HEK293 (cell line): ENCODE results near the gene HP1BP3.

Experiments used
- EGR2 ChIP-seq: fragments of 450-650 bp; formaldehyde crosslinking; IDR thresholded peaks from 2 replicates; pipeline ENCODE4 v1.5.1; 2016; ENCODE audit warnings: low read depth, missing biosample characterization, missing genetic modification characterization
- GLIS2 ChIP-seq: fragments of 450-650 bp; formaldehyde crosslinking; IDR thresholded peaks from 2 replicates; pipeline ENCODE4 v1.5.1; 2016; ENCODE audit warnings: missing biosample characterization, missing genetic modification characterization
- KLF7 ChIP-seq: fragments of 450-650 bp; formaldehyde crosslinking; IDR thresholded peaks from 2 replicates; pipeline ENCODE4 v1.5.1; 2016; ENCODE audit warnings: missing biosample characterization, missing genetic modification characterization, borderline replicate concordance
- KLF8 ChIP-seq: fragments of 450-650 bp; formaldehyde crosslinking; IDR thresholded peaks from 2 replicates; pipeline ENCODE4 v1.5.1; 2016; ENCODE audit warnings: missing biosample characterization, missing genetic modification characterization
- KLF9 ChIP-seq: fragments of 450-650 bp; formaldehyde crosslinking; IDR thresholded peaks from 2 replicates; pipeline ENCODE4 v1.5.1; 2016; ENCODE audit warnings: missing biosample characterization, missing genetic modification characterization, low read depth
- OSR2 ChIP-seq: fragments of 450-650 bp; formaldehyde crosslinking; IDR thresholded peaks from 2 replicates; pipeline ENCODE4 v1.5.1; 2016; ENCODE audit warnings: missing biosample characterization, missing genetic modification characterization
- SP2 ChIP-seq: fragments of 450-650 bp; formaldehyde crosslinking; IDR thresholded peaks from 2 replicates; pipeline ENCODE4 v1.5.1; 2016; ENCODE audit warnings: missing biosample characterization, missing genetic modification characterization
- SP3 ChIP-seq: fragments of 450-650 bp; formaldehyde crosslinking; IDR thresholded peaks from 2 replicates; pipeline ENCODE4 v1.5.1; 2016; ENCODE audit warnings: missing biosample characterization, missing genetic modification characterization
- SP7 ChIP-seq: fragments of 450-650 bp; formaldehyde crosslinking; IDR thresholded peaks from 2 replicates; pipeline ENCODE4 v1.5.1; 2016; ENCODE audit warnings: missing biosample characterization, missing genetic modification characterization
- WT1 ChIP-seq: fragments of 450-650 bp; formaldehyde crosslinking; IDR thresholded peaks from 2 replicates; pipeline ENCODE4 v1.5.1; 2016; ENCODE audit warnings: missing biosample characterization, missing genetic modification characterization
- YY2 ChIP-seq: fragments of 450-650 bp; formaldehyde crosslinking; IDR thresholded peaks from 2 replicates; pipeline ENCODE4 v1.5.1; 2016; ENCODE audit warnings: missing biosample characterization, missing genetic modification characterization
- ZBTB7A ChIP-seq: fragments of 450-650 bp; formaldehyde crosslinking; IDR thresholded peaks from 2 replicates; pipeline ENCODE4 v1.5.1; 2016; ENCODE audit warnings: low read depth, missing biosample characterization, missing genetic modification characterization
- ZBTB8A ChIP-seq: fragments of 450-650 bp; formaldehyde crosslinking; IDR thresholded peaks from 2 replicates; pipeline ENCODE4 v1.5.1; 2016; ENCODE audit warnings: missing biosample characterization, missing genetic modification characterization
- ZFHX2 ChIP-seq: fragments of 450-650 bp; formaldehyde crosslinking; conservative IDR thresholded peaks from 2 replicates; pipeline ENCODE4 v1.5.1; 2016; ENCODE audit warnings: missing biosample characterization, missing genetic modification characterization
- ZFP37 ChIP-seq: fragments of 450-650 bp; formaldehyde crosslinking; IDR thresholded peaks from 2 replicates; pipeline ENCODE4 v1.5.1; 2016; ENCODE audit warnings: missing biosample characterization, missing genetic modification characterization
- ZNF138 ChIP-seq: fragments of 450-650 bp; formaldehyde crosslinking; IDR thresholded peaks from 2 replicates; pipeline ENCODE4 v1.5.1; 2016; ENCODE audit warnings: missing biosample characterization, missing genetic modification characterization, borderline replicate concordance
- ZNF146 ChIP-seq: fragments of 450-650 bp; formaldehyde crosslinking; IDR thresholded peaks from 2 replicates; pipeline ENCODE4 v1.5.1; 2016; ENCODE audit warnings: missing biosample characterization, missing genetic modification characterization
- ZNF391 ChIP-seq: fragments of 450-650 bp; formaldehyde crosslinking; IDR thresholded peaks from 2 replicates; pipeline ENCODE4 v1.5.1; 2016; ENCODE audit warnings: low read depth, missing biosample characterization, missing genetic modification characterization, borderline replicate concordance
- ZNF501 ChIP-seq: fragments of 450-650 bp; formaldehyde crosslinking; IDR thresholded peaks from 2 replicates; pipeline ENCODE4 v1.5.1; 2016; ENCODE audit warnings: missing biosample characterization, missing genetic modification characterization
- ZNF549 ChIP-seq: fragments of 450-650 bp; IDR thresholded peaks from 2 replicates; pipeline ENCODE4 v1.5.1; 2018; ENCODE audit warnings: missing biosample characterization, missing genetic modification characterization, mild to moderate bottlenecking, inconsistent platforms, moderate library complexity
- ZNF610 ChIP-seq: fragments of 450-650 bp; formaldehyde crosslinking; IDR thresholded peaks from 2 replicates; pipeline ENCODE4 v1.5.1; 2016; ENCODE audit warnings: missing biosample characterization, missing genetic modification characterization, borderline replicate concordance
- ZNF623 ChIP-seq: fragments of 450-650 bp; formaldehyde crosslinking; IDR thresholded peaks from 2 replicates; pipeline ENCODE4 v1.5.1; 2016; ENCODE audit warnings: missing biosample characterization, missing genetic modification characterization
- ZNF629 ChIP-seq: fragments of 450-650 bp; formaldehyde crosslinking; IDR thresholded peaks from 2 replicates; pipeline ENCODE4 v1.5.1; 2017; ENCODE audit warnings: missing biosample characterization, missing genetic modification characterization
- ZNF776 ChIP-seq: fragments of 450-650 bp; formaldehyde crosslinking; IDR thresholded peaks from 2 replicates; pipeline ENCODE4 v1.5.0; 2017; ENCODE audit warnings: missing biosample characterization, missing genetic modification characterization, borderline replicate concordance
- ZSCAN16 ChIP-seq: fragments of 450-650 bp; formaldehyde crosslinking; IDR thresholded peaks from 2 replicates; pipeline ENCODE4 v1.5.1; 2016; ENCODE audit warnings: missing biosample characterization, missing genetic modification characterization
- ZSCAN30 ChIP-seq: fragments of 450-650 bp; IDR thresholded peaks from 2 replicates; pipeline ENCODE4 v1.5.1; 2018; ENCODE audit warnings: missing biosample characterization, mild to moderate bottlenecking, missing genetic modification characterization, moderate library complexity
- ZXDB ChIP-seq: fragments of 450-650 bp; formaldehyde crosslinking; IDR thresholded peaks from 2 replicates; pipeline ENCODE4 v1.5.1; 2016; ENCODE audit warnings: missing biosample characterization, missing genetic modification characterization
- TF ChIP-seq, protein P1 (sequence below): fragments of 450-650 bp; formaldehyde crosslinking; IDR thresholded peaks from 2 replicates; pipeline ENCODE4 v1.5.1; 2016; ENCODE audit warnings: missing biosample characterization, missing genetic modification characterization
- TF ChIP-seq, protein P2 (sequence below): fragments of 450-650 bp; formaldehyde crosslinking; IDR thresholded peaks from 2 replicates; pipeline ENCODE4 v1.5.0; 2017; ENCODE audit warnings: missing biosample characterization, missing genetic modification characterization, borderline replicate concordance
- TF ChIP-seq, protein P3 (sequence below): fragments of 450-650 bp; formaldehyde crosslinking; IDR thresholded peaks from 2 replicates; pipeline ENCODE4 v1.5.1; 2016; ENCODE audit warnings: missing biosample characterization, missing genetic modification characterization
- TF ChIP-seq, protein P4 (sequence below): fragments of 450-650 bp; formaldehyde crosslinking; IDR thresholded peaks from 2 replicates; pipeline ENCODE4 v1.5.1; 2016; ENCODE audit warnings: missing biosample characterization, missing genetic modification characterization

Gene HP1BP3

DNA sequence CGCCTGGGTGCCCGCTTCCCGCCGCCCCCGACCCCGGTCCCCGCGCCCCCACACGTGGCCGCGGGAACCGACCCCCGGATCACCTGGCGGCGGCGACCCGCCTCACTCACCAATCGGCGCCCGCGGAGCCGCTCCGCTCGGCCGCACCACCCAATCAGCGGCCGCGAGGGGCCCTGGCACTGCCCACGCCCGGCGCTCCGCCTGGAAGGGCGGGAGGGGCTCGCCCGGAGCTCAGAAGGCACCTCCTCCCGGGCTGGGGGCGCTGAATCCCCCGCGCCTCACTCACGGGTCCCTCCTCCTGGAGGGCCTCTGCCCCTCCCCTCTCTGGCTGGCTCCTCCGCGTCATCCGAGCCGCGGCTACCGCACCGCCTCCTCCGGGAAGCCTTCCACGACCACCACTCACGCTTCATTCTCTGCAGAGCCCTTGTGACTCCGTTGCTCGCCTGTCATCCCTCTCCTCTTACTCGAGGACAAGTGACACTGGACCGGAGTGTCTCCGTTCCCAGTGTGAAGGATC is 55.0 kb downstream of the HP1BP3 start (continued):
- TF ChIP-seq, protein P1, sequence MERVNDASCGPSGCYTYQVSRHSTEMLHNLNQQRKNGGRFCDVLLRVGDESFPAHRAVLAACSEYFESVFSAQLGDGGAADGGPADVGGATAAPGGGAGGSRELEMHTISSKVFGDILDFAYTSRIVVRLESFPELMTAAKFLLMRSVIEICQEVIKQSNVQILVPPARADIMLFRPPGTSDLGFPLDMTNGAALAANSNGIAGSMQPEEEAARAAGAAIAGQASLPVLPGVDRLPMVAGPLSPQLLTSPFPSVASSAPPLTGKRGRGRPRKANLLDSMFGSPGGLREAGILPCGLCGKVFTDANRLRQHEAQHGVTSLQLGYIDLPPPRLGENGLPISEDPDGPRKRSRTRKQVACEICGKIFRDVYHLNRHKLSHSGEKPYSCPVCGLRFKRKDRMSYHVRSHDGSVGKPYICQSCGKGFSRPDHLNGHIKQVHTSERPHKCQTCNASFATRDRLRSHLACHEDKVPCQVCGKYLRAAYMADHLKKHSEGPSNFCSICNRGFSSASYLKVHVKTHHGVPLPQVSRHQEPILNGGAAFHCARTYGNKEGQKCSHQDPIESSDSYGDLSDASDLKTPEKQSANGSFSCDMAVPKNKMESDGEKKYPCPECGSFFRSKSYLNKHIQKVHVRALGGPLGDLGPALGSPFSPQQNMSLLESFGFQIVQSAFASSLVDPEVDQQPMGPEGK (tag by site-specific recombination) = peak; percentile 80
- TF ChIP-seq ZSCAN30 (tag by site-specific recombination) = 0 out of 2 replicates have a peak, but pooled peaks have one; percentile 34
- peak; percentile 34; the same call in 1 of the 2 replicates for TF ChIP-seq WT1 (tag by site-specific recombination)
- TF ChIP-seq ZNF391 (tag by site-specific recombination) = peak; percentile 64; the same call in 1 of the 2 replicates
- no peak for TF ChIP-seq ZSCAN16 (tag by site-specific recombination)
- no peak for TF ChIP-seq ZNF549
- TF ChIP-seq ZNF776 = no peak
- 0 out of 2 replicates have a peak, but pooled peaks have one; percentile 2 for TF ChIP-seq ZNF623 (tag by site-specific recombination)
- TF ChIP-seq ZBTB8A (tag by site-specific recombination) = peak; percentile 80
- peak; percentile 12; the same call in 1 of the 2 replicates for TF ChIP-seq ZXDB (tag by site-specific recombination)
- TF ChIP-seq KLF9 (tag by site-specific recombination) = peak; percentile 73
- TF ChIP-seq SP3 (tag by site-specific recombination) = peak; percentile 76
- no peak; the same call in 1 of the 2 replicates for TF ChIP-seq KLF8 (tag by site-specific recombination)
- peak; percentile 78 for TF ChIP-seq SP7 (tag by site-specific recombination)
- peak; percentile 70 for TF ChIP-seq ZNF629
- 0 out of 2 replicates have a peak, but pooled peaks have one; percentile 38 for TF ChIP-seq ZFP37 (tag by site-specific recombination)
- peak; percentile 57; the same call in 1 of the 2 replicates for TF ChIP-seq OSR2
- TF ChIP-seq, protein P2, sequence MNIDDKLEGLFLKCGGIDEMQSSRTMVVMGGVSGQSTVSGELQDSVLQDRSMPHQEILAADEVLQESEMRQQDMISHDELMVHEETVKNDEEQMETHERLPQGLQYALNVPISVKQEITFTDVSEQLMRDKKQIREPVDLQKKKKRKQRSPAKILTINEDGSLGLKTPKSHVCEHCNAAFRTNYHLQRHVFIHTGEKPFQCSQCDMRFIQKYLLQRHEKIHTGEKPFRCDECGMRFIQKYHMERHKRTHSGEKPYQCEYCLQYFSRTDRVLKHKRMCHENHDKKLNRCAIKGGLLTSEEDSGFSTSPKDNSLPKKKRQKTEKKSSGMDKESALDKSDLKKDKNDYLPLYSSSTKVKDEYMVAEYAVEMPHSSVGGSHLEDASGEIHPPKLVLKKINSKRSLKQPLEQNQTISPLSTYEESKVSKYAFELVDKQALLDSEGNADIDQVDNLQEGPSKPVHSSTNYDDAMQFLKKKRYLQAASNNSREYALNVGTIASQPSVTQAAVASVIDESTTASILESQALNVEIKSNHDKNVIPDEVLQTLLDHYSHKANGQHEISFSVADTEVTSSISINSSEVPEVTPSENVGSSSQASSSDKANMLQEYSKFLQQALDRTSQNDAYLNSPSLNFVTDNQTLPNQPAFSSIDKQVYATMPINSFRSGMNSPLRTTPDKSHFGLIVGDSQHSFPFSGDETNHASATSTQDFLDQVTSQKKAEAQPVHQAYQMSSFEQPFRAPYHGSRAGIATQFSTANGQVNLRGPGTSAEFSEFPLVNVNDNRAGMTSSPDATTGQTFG = peak; percentile 21; the same call in 1 of the 2 replicates
- TF ChIP-seq SP2 (tag by site-specific recombination) = peak; percentile 85
- TF ChIP-seq, protein P3, sequence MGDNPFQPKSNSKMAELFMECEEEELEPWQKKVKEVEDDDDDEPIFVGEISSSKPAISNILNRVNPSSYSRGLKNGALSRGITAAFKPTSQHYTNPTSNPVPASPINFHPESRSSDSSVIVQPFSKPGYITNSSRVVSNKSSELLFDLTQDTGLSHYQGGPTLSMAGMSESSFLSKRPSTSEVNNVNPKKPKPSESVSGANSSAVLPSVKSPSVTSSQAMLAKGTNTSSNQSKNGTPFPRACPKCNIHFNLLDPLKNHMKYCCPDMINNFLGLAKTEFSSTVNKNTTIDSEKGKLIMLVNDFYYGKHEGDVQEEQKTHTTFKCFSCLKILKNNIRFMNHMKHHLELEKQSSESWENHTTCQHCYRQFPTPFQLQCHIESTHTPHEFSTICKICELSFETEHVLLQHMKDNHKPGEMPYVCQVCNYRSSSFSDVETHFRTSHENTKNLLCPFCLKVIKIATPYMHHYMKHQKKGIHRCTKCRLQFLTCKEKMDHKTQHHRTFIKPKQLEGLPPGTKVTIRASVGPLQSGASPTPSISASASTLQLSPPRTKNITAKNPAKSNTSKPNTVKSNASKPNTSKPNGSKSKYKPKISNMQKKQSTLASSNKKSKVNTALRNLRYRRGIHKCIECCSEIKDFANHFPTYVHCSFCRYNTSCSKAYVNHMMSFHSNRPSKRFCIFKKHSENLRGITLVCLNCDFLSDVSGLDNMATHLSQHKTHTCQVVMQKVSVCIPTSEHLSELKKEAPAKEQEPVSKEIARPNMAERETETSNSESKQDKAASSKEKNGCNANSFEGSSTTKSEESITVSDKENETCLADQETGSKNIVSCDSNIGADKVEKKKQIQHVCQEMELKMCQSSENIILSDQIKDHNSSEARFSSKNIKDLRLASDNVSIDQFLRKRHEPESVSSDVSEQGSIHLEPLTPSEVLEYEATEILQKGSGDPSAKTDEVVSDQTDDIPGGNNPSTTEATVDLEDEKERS (tag by site-specific recombination) = 0 out of 2 replicates have a peak, but pooled peaks have one; percentile 40
- TF ChIP-seq ZNF501 (tag by site-specific recombination) = peak; percentile 68; the same call in 1 of the 2 replicates
- 0 out of 2 replicates have a peak, but pooled peaks have one; percentile 40 for TF ChIP-seq ZNF146 (tag by site-specific recombination)
- TF ChIP-seq ZFHX2 = peak; percentile 76
- no peak for TF ChIP-seq ZNF138 (tag by site-specific recombination)
- peak; percentile 23; the same call in 1 of the 2 replicates for TF ChIP-seq YY2 (tag by site-specific recombination)
- peak; percentile 57 for TF ChIP-seq EGR2 (tag by site-specific recombination)
- TF ChIP-seq, protein P4, sequence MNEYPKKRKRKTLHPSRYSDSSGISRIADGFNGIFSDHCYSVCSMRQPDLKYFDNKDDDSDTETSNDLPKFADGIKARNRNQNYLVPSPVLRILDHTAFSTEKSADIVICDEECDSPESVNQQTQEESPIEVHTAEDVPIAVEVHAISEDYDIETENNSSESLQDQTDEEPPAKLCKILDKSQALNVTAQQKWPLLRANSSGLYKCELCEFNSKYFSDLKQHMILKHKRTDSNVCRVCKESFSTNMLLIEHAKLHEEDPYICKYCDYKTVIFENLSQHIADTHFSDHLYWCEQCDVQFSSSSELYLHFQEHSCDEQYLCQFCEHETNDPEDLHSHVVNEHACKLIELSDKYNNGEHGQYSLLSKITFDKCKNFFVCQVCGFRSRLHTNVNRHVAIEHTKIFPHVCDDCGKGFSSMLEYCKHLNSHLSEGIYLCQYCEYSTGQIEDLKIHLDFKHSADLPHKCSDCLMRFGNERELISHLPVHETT (tag by site-specific recombination) = peak; percentile 51
- TF ChIP-seq ZBTB7A = peak; percentile 95
- 0 out of 2 replicates have a peak, but pooled peaks have one; percentile 47 for TF ChIP-seq KLF7 (tag by site-specific recombination)
- peak; percentile 94 for TF ChIP-seq ZNF610 (tag by site-specific recombination)
- TF ChIP-seq GLIS2 (tag by site-specific recombination) = peak; percentile 67
